ENCODE data around the gene FAM107B. TPM values are rescaled to one million over a fixed set of nuclear protein-coding genes. Genes with fewer than 3 reads are reported as not detected.

FAM107B gene
- total RNA-seq, 1 donor from 2014 or later: 82.8 TPM

DNA sequence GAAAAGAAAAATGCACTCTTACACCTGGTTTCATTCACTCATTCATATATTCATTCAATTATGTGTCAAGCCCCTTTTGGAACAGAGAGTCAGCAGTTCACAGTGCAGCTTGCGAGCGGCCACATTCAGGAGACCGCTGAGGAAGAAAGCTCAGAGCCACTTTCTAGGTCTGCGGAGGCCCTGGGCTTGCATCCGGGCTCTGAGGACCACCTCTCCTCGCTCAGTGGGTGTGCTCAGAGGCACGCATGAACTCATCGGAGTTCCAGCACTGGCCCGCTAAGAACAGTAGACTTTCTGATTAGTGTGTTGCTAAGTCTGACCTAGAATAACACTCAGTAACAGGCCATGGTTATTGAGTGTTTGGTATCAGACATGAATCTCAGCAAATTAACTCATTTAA, 1.8 kb upstream of the FAM107B start:
- DNase-seq: no peak

DNA sequence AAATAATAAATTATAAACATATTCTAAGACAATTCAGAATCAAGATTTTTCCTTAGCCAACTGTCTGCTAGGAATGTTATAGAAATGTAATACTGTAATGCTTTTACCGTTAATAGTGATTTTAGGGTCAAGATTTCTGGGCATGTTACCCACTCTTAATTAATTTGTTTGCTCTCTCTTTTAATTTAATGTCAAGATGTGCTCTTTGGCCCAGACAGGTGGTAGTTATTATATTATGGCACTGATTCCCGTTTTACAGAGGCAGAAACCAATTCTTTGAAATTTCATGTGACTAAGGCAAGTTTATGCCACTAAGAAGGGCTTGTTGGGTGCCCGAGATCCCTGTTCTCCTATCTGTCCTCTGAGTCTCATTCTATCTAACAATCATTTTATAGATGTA, 959 bp upstream of the FAM107B start:
- no peak for DNase-seq

DNA sequence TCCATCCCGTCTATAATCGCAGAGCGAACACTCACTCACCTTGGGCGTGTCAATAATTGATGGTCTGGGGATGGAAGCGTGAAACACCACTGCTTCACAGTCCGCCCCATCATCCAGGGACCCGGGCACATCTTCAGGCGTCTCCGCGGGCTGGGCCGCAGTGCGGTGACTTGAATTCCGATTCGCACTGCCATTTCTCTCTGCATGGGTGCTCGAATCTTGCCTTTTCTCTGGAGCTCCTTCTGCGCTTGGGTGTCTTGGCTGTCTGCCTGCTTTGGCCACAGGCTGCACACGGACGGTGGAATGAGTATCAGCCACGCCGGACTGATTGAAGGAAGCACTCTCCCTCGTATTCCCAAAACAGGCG, 500 bp downstream of the FAM107B start:
- no peak for DNase-seq

DNA sequence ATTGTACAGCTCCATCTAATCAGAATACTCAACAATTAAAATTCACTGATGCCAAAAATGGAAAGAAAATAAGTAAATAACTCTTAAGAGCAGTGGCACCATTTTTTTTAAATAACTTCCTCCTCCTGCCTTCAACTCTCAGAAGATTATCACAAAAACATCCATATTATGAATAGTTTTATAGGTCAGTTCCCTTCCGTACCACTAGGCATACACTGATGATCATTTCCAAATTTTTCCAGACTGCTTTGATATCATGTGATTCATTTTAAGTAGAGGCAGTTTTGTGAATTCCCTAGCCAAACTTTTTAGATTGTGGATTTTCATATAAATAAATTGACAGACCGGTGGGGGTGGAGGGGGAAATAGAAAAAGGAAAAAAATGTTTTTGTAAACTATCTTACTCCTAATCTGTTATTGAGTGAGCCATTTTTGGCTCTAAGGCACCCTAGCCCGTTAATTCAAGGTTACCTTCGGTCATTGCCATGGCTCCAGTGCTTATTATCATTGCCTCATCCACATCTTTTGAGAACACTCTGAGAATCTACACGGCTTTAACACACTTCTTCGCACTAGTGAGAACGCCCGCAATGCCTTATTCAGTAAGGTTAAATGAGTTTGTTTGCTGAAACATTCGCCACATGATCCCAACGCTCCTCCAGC, 1.0 kb downstream of the FAM107B start:
- no peak for DNase-seq

DNA sequence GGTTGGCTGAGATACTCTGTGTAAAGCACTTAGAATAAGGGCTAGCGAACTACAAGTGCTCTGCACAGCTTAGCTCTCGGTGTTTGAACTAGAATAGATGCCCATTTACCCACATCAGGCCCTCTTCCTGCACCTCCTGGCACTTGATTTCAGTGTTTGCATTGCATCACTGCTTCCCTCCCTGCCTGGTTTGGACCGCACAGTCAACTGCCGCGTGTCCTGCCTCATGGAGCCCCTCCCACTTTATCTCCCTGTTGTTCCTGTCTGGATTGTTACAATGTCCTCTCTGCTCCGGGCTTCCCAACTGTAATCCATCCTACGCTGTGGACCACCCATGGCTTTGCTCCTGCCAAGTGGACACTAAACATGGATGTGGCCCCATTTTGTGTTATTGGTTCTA, 2.3 kb downstream of the FAM107B start:
- no peak for DNase-seq

DNA sequence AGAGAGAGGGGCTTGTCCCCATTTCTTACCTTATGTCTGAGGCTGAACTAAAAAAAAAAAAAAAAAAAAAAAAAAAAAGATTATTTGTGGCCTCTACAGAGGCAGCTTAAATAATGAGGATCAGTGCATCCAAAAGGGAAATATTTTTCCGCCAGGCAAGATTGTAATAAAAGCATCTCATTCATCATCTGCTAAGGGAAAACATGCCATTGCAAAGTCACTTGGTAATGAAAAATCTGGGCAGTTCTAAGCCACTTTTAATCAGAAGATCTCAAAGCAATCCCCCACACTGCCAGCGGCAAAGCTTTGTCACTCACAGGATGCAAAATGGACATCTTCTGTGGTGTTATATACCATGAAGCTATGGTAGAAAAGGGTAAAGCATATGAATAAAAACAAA, 3.8 kb downstream of the FAM107B start:
- no peak for DNase-seq

DNA sequence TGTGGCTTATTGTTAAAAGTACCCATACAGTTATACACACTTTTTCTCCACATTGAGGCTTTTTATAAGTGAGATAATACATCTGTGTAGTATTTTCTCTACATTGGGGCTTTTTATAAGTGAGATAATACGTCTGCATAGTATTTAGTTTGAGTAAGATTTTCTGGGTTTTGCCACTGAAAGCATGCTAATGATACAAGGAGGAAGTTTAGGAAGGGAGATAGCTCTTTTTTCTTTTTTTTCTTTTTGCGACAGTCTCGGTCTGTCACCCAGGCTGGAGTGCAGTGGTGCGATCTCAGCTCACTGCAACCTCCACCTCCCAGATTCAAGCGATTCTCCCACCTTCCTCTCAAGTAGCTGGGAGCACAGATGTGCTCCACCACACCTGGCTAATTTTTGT, 13.3 kb downstream of the FAM107B start:
- DNase-seq: no peak

DNA sequence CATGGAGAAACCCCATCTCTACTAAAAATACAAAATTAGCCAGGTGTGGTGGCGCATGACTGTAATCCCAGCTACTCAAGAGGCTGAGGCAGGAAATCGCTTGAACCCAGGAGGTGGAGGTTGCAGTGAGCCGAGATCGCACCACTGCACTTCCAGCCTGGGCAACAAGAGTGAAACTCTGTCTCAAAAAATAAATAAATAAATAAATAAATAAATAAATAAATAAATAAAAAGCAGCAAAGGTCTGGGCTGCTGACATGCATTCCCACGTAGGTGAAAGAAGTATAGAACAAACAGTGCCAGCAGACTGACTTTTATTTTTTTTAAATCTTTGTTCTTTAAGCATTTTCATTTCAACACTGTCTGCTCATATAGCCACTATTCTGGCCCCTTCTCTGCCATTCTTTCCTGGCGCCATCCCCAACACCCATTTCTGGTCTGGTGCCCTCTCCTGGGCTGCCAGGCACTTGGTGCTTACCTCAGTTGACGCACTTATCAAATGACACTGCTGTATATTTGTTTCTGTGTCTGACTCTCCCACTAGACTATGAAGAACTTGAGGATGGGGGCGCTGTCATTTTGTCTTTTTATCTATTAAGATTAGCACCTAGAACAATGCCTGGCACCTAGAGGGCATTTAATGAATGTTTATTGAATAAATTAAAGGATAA, 15.6 kb downstream of the FAM107B start:
- DNase-seq: no peak

DNA sequence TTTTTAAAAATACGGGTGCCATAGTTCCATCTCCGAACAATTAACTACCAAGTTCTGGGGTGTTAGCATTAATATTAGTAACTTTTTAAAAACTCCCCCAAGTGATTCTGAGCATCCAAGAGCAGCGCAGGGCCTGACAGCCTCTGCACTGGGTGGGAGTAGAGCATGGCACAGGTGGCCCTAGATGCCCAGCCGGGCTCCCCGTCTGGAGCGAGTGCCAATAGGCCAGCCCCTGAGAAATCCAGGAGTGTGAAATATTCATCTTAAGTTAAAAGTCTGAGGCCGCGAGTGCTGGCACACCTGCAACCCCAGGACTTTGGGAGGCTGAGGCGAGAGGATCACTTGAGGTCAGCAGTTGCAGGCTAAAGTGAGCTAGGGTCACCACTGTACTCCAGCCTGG, 16.2 kb downstream of the FAM107B start:
- no peak for DNase-seq

DNA sequence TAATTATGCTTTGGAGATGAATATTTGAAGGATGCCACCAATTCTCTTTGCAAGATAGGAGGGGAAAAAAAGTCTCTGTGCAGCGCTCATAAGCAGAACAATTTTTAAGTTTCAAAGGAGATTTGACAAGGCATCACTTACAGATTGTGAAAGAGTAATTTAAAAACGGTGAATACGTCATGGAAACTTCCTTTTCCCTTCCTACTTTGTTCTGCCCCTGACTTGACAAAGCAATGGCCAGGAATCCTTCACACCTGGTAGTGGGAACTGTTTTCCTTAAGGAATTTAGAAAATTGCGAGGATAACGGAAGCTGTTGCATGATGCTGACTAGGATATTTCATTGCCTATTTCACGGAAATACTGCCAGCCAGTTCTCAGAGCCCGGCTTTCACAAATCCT, 16.7 kb downstream of the FAM107B start:
- no peak for DNase-seq

DNA sequence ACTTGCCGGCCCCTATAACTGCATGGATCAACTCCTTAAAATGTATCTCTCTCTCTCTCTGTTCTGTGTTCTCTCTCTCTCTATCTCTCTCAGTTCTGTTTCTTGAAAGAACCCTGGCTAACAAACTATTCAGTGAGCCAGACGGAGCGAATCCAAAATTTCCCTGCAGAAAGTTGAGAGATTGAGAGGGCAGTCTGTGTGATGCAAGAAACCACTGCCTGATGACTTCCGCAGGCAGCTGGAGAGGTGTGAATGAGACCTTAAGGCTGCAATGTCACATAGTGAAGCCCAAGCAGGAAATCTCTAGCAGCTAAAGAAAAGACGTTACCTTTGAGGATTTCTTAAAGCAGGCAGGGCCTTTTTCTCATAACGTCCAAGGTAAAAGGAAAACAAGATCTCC, 17.3 kb downstream of the FAM107B start:
- DNase-seq: no peak

DNA sequence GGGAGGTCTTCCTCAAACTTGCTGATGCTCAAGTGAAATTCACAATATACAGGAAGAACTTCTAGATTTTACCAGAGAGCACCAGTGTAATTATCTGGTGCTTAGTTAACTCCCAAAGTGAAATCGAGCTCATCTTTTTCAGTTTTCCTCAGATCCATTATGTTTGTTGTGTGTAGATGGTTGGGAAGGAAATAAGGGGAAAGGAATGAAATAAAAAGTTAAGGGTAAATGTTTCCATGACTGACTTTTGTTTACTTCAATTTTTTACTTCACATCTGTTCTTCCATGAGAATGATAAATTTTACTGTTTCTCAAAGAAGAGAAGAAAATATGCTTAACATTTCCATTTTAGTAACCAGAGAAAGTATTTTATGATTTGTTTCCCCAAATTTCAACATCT, 21.3 kb downstream of the FAM107B start:
- DNase-seq: no peak

DNA sequence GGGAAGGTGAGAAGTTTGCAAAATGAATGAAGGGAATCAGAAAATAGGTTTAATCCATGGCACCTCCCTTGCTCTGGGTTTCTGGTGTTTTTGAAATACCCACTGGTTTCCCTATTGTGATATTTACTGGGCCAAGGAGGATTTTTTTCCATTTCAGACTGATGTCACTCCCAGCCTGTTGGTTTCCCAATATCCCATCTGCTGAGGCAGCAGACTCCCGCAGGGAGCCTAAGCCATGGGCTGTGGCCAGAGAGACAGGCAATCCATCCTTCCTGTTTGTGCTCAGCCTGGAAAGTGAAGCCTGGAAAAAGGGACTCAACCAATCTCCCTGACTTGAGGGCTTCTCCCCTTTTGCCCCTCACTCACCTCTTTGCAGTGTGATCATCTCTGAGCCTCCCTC, 22.8 kb downstream of the FAM107B start:
- no peak for DNase-seq

DNA sequence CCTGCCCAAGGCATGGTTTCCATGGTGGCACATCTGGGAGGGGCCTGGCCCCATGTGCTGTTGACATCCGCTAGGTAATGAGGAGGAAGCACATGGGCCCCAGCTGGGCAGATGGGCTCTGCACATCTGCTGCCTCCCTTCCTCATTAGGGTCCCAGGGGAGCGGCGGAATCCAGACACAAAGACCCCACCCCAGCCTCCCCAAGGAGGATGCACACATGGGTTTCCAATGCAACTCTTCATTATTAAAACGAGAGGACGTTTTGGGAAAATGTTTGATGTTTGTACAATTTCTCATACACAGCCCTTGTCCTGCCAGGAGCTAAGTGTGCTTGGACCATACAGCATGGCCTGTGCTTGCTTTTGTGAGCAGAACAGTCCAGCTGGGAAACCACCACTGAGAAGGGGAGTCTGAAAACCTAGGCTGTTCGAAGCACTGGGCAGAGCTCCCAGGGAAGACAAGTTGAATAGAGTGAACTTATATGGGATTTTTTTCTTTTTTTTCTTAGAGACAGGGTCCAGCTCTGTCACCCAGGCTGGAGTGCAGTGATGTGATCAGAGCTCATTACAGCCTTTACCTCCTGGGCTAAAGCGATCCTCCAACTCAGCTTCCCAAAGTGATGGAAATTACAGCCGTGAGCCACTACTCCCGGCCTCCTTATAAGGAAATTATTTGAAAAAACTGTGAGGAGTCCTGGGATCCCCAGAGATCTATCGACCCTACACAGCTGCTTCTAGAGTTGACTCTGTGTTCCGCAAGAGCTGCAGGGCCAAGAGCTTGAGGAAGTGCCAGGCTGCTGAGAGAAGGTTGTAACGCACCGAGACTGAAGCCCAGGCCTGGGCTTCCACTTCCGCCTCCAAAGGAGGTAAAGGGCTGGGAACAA, 23.4 kb downstream of the FAM107B start:
- DNase-seq: no peak

DNA sequence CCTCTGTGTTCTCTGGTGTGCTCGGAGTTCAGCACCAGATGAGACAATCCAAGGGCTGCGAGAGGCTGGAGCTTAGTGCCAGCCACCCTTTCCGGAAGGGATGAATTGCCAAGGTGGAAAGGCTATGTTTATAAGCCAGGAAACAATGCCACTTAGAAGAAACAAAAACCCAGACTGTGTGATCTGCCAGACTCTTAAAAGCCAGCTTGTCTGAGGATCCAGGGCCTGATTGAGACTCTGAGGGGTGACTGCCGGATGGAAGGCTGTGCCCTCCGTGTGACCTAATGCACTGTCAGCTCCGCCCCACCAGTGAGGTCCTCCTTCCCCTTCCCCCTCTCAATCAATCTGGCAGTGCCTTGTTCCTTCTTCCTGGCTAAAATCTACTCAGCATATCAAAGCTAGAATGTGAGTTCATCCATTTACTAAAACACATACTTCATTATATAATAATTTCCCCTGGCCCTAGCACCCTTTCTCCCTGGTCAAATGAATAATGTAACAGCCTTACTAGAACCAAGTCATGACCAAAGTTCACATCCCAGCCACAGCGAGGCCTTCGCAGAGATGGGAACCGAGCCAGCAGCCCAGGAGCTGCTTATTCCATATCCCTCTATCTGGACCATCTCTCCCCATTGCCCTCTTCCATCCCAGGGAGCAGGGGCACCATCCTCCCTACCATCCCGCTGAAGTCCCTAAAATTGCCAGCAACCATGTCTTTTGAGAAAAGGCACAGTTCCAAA, 25.5 kb downstream of the FAM107B start:
- no peak for DNase-seq

DNA sequence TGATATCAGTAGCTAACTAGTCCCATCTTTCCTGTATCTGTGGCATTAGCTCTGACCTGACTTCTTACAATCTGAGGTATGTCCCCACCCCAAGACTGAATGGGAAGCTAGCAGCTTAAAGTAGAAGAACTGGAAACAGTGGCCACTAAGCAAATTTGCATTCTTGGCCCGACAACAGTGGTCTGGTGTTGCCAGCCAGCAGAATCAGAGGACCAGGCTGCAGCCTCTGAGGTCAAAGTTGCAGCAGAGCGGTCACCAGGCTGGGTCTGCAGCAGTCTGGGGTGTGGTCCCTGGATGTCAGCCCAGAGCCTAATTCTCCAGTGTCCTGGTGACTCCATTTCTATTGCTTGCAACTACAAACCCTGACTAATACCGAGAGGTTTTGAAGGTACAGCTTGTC, 26.3 kb downstream of the FAM107B start:
- no peak for DNase-seq

DNA sequence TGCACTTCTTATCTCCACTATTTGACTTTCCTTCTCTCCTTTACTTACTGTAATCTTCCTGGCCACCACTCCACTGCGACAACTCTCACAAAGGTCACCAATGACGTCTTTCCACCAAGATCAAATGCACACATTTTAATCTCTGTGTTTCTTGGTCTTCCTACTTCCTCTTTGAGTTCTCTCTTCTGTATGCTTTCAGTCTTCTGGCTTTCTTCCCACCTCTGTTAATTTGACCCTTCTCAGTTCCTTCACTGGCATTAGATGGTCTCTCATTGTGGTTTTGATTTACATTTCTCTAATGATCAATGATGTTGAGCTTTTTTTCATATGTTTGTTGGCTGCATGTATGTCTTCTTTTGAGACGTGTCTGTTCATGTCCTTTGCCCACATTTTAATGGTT, 31.9 kb downstream of the FAM107B start:
- no peak for DNase-seq

DNA sequence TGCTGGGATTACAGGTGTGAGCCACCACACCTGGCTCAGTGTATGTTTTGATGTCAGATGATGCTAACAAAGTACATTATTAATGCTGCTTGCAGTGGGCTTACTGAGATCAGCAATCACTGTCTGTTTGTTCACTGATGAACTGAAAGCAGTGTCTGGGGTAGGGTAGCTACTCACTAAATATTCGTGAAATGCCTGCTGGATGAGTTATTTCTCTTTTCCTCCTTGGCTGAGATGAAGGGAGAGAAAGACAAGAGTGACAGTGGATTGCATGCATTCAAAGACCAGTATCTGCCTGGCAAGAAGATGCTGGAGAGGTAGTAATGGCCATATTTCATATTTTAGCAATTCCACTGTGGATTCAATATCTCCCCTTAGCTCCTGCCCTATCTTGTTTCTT, 32.3 kb downstream of the FAM107B start:
- no peak for DNase-seq

DNA sequence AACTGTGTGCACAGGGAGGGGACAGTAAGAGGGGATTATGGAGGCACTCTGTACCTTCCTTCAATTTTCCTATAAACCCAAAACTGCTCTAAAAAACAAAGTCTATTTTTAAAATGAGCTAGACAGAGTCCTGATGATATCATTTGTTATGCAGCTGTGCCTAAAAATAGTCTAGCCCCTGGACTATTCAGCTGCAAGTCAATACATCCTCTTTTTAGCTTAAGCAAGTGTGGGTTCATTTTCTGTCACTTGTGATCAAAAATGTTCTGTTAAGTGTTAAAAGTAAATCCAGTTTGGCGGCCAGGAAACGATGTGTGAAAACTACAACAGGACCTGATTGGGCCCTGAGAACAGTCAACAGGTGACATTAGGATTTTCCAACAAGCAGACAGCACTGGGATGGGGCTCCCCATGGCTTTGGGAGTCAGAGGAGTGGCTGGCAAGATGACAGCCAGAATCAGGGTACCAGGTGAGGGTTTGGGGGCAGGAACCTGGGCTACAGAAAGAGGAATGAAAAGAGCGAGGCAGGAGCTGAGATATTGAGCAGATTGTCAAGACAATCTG, 33.9 kb downstream of the FAM107B start:
- no peak for DNase-seq

DNA sequence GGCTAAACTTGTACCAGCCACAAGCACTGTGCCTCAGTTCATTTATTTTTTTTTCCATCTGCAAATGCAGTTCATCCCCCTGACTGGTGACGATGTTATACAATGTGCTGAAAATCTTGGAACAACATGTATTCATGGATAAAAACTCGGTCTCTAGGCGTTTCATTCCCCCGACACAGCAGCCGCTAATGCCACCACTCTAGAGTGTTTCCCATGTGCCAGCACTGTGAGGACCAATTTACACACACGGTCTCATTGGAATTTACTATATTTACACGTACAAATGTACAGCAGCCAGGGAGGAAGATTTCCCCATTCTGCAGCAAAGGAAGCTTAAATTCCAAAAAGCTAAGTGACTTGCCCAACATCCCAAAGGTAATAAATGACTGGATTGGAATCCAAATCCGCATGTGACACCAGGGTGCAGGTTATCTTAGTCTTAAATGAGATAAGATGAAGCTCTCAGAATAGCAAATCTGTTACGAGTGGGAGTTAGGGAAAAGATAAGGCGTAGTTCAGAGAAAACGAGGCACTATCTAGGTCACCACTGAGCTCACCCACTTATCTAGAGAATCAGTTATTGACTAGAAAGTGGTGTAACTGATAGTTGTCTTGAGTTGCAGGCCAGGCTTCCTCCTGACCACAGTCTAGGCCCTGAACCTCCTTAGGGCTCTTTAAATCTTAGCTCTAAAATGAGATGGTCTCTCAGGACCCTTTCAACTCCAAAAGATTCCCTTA, 36.7 kb downstream of the FAM107B start:
- no peak for DNase-seq

DNA sequence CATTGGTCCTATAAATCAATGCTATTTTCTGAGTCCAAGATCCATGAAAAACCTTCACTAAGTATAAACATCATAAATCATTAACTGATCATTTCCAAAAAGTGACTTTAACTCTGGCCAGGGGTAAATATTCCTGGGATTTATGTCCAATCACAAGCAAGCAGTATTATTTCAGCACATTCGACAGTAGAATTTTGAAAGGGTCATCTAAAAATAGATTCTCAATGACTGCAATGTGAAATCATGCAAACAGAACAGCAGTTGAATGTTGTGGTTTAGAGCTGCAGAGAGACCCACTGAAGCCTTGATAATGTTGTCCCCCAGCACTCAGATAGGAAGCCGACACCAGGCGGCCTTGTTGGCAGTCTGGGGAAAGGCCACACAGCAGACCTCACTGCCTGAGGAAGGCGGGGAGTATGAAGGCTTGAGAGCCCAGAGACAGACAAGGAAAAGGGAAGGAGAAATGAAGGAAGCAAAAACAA, 38.1 kb downstream of the FAM107B start:
- DNase-seq: no peak

DNA sequence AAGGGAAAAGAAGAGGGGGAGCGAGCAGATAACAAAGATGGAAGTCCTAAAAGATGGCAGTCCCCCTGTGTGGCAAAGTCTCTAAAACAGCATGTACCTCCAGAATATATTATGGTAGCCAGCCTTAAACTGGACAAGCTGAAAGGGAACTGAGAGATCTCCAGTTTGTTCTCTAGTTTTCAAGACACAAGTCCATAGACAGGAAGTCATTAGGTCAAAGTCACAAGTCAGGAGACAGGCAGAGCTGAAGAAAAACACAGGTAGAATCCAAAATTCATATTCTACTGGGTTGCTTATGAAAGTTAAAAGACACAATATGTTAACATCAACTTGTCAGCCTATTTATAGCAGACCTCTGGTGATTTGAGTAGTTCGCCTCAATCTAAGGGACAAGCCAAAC, 38.7 kb downstream of the FAM107B start:
- DNase-seq: no peak

Data from occipital lobe (tissue), 2 donors.